OCI-LY7 (cell line): ENCODE measurements around the gene CCDC178. TPM values are rescaled to one million over a fixed set of nuclear protein-coding genes. Genes with fewer than 3 reads are reported as not detected.

Source experiments
- BruUV-seq: library from RNA; stranded (reverse); fragments of 400-500 nt; replicated peaks from 2 replicates; lab custom pipeline; 2021; lab: Mats Ljungman, UMichigan
- CTCF ChIA-PET: fragments of 300-600 bp; sonication (Branson Sonifier 250); formaldehyde crosslinking; loops from one replicate; lab custom pipeline; 2022; ENCODE audit warnings: antibody characterized with exemption; ENCODE audit not compliant: unreplicated experiment; lab: Charles Lee
- POLR2A ChIA-PET: fragments of 300-600 bp; sonication (Branson Sonifier 250); formaldehyde crosslinking; loops from one replicate; lab custom pipeline; 2022; ENCODE audit warnings: antibody characterized with exemption; lab: Charles Lee
- DNase-seq: peaks from one replicate; pipeline ENCODE4 v3.0.0-alpha.2; 2015; ENCODE audit warnings: low spot score
- H2AFZ ChIP-seq: fragments of 200-600 bp; sonication (generic), shearing (Covaris generic); 2 replicates; pipeline ENCODE4 v1.6.1; 2014; ENCODE audit warnings: mild to moderate bottlenecking, antibody characterized with exemption, low read length, moderate library complexity
- H3K27ac ChIP-seq: fragments of 200-600 bp; sonication (generic); 2 replicates; pipeline ENCODE4 v1.5.1; 2014; ENCODE audit warnings: mixed run types, low read depth, mild to moderate bottlenecking, moderate library complexity, low read length, inconsistent platforms; ENCODE audit not compliant: poor library complexity, severe bottlenecking
- H3K36me3 ChIP-seq: fragments of 200-600 bp; sonication (generic); 2 replicates; pipeline ENCODE4 v1.6.1; 2014; ENCODE audit warnings: mild to moderate bottlenecking, antibody characterized with exemption, low read length, moderate library complexity, mixed read lengths; ENCODE audit not compliant: insufficient read depth
- H3K4me1 ChIP-seq: fragments of 200-600 bp; sonication (generic); 2 replicates; pipeline ENCODE4 v1.5.1; 2014; ENCODE audit warnings: mild to moderate bottlenecking, low read length; ENCODE audit not compliant: insufficient read depth, poor library complexity, severe bottlenecking
- H3K4me2 ChIP-seq: fragments of 200-600 bp; sonication (generic); 2 replicates; pipeline ENCODE4 v1.6.1; 2014; ENCODE audit warnings: mild to moderate bottlenecking, low read length
- H3K4me3 ChIP-seq: fragments of 200-600 bp; sonication (generic); 2 replicates; pipeline ENCODE4 v1.5.1; 2014; ENCODE audit warnings: mild to moderate bottlenecking, low read depth, low read length; ENCODE audit not compliant: poor library complexity, severe bottlenecking
- H3K79me2 ChIP-seq: fragments of 200-600 bp; sonication (generic); 2 replicates; pipeline ENCODE4 v1.6.1; 2016; ENCODE audit warnings: low read depth, mild to moderate bottlenecking, low read length, moderate library complexity, mixed read lengths; ENCODE audit not compliant: insufficient read depth
- H3K9me2 ChIP-seq: fragments of 200-600 bp; sonication (generic); 2 replicates; pipeline ENCODE4 v1.6.1; 2016; ENCODE audit warnings: mild to moderate bottlenecking, low read length, mixed read lengths; ENCODE audit not compliant: insufficient read depth
- H3K9me3 ChIP-seq: fragments of 200-600 bp; sonication (generic); 2 replicates; pipeline ENCODE4 v1.6.1; 2014; ENCODE audit warnings: mild to moderate bottlenecking, mixed run types, low read length, mixed read lengths
- H4K20me1 ChIP-seq: fragments of 200-600 bp; sonication (generic); 2 replicates; pipeline ENCODE4 v1.6.1; 2014; ENCODE audit warnings: mild to moderate bottlenecking, antibody characterized with exemption, low read length, moderate library complexity, mixed read lengths; ENCODE audit not compliant: insufficient read depth
- CTCF ChIP-seq: fragments of 200-600 bp; sonication (generic); conservative IDR thresholded peaks from 2 replicates; pipeline ENCODE4 v1.5.1; 2014; ENCODE audit warnings: mild to moderate bottlenecking, antibody characterized with exemption, low read length, moderate library complexity, mixed read lengths
- EZH2phosphoT487 ChIP-seq: fragments of 200-600 bp; sonication (generic); IDR thresholded peaks from 2 replicates; pipeline ENCODE4 v1.6.1; 2018; ENCODE audit warnings: low read depth, borderline replicate concordance, mild to moderate bottlenecking, mixed run types, antibody characterized with exemption, low read length, moderate library complexity, mixed read lengths
- intact Hi-C: fragments of 100-400 bp; cut with micrococcal nuclease; formaldehyde crosslinking; loops from one replicate; pipeline ENCODE4 v1.10.0; 2022; ENCODE audit not compliant: unreplicated experiment
- total RNA-seq, 2 experiments: library from RNA; depleted of rRNA in 1 of 2; stranded (reverse); fragments of >200 nt in 1 of 2; shearing (Covaris generic) in 1 of 2; gene quantifications; 2 replicates each; pipeline ENCODE4 v1.2.3, GENCODE V29; 2014 to 2022

The CCDC178 gene
- total RNA-seq, 2 experiments from 2014 or later = not detected

DNA sequence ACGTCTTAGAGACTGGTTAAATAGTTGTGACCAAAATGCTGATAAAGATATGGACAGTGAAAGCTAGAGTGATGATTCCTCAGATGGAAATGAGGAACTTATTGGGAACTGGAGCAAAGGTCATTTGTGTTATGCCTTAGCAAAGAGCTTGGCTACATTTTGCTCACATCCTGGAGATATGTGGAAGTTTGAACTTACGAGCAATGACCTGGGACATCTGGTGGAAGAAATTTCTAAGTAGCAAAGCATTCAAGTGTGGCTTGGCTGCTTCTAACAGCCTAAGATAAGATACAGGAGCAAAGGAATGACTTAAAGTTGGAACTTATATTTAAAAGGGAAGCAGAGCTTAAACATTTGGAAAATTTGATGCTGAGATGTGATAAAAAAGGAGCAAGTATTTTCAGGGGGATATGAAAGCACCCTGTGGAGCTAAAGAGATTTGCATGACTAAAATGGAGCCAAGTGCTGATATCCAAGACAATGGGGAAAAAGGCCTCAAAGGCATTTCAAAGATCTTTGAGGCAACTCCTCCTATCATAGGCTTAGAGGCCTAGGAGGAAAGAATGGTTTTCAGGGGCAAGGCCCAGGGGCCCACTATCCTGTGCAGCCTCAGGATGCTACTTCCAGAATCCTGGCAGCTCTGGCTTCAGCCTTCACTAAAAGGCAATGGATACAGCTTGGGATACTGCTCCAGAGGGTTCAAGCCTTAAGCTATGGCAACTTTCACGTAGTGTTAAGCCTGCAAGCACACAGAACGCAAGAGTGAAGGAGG is 543.6 kb downstream of the CCDC178 start:
- no peaks in the 10 kb centered on the region for H3K79me2 ChIP-seq
- TF ChIP-seq EZH2phosphoT487 (no peak), CTCF (no peak)
- no peak overlapping the region for H3K4me3 ChIP-seq
- H2AFZ ChIP-seq = no peak overlapping the region
- H3K4me1 ChIP-seq = no peaks in the 10 kb centered on the region
- no peak for DNase-seq
- no peak overlapping the region for H3K4me2 ChIP-seq
- BruUV-seq = no TSS peak
- ChIA-PET POLR2A (interaction anchor here (0.6 kb wide), 2 partner anchors 11 to 1737 kb away, joined by 3 to 5 read pairs; no protein-coding TSS in a partner anchor), CTCF (no interaction called here)
- H3K27ac ChIP-seq = no peak overlapping the region
- no peaks in the 10 kb centered on the region for H3K9me3 ChIP-seq
- H3K9me2 ChIP-seq = no peaks in the 10 kb centered on the region
- H3K36me3 ChIP-seq = no peaks in the 10 kb centered on the region
- H4K20me1 ChIP-seq = no peaks in the 10 kb centered on the region
- intact Hi-C loops = no loop called here

GRCh38 chr18:32893915-32894314 is 546.6 kb downstream of the CCDC178 start:
- H3K79me2 ChIP-seq = no peaks in the 10 kb centered on the region
- no peak overlapping the region for H3K4me3 ChIP-seq
- TF ChIP-seq CTCF = peak; percentile 34; the same call in 1 of the 2 replicates
- TF ChIP-seq EZH2phosphoT487 = no peak
- no peaks in the 10 kb centered on the region for H3K9me2 ChIP-seq
- H3K36me3 ChIP-seq = no peaks in the 10 kb centered on the region
- no peaks in the 10 kb centered on the region for H3K9me3 ChIP-seq
- DNase-seq = no peak
- no peak overlapping the region for H3K4me2 ChIP-seq
- H4K20me1 ChIP-seq = no peaks in the 10 kb centered on the region
- H3K4me1 ChIP-seq = peaks cover 7% of the 10 kb centered on the region
- POLR2A ChIA-PET = interaction anchor here (0.7 kb wide), 1 partner anchor 171 kb away, joined by 3 read pairs; no protein-coding TSS in a partner anchor
- no TSS peak for BruUV-seq
- H3K27ac ChIP-seq = no peak overlapping the region
- intact Hi-C loops = no loop called here
- no peak overlapping the region for H2AFZ ChIP-seq
- CTCF ChIA-PET = no interaction called here

- Histone ChIP-seq H3K79me2 (no peaks in the 10 kb centered on the region), H4K20me1 (no peaks in the 10 kb centered on the region), H3K4me3 (no peak overlapping the region), H3K9me2 (no peaks in the 10 kb centered on the region), H3K4me2 (no peak overlapping the region), H2AFZ (no peak overlapping the region), H3K36me3 (no peaks in the 10 kb centered on the region), H3K9me3 (no peaks in the 10 kb centered on the region), H3K27ac (no peak overlapping the region), H3K4me1 (peaks cover 7% of the 10 kb centered on the region)
- no peak for TF ChIP-seq CTCF
- TF ChIP-seq EZH2phosphoT487 = no peak
- ChIA-PET CTCF (no interaction called here), POLR2A (interaction anchor here (0.6 kb wide), 1 partner anchor 806 kb away, joined by 3 read pairs; no protein-coding TSS in a partner anchor)
- no TSS peak for BruUV-seq
- intact Hi-C loops = no loop called here
- DNase-seq = no peak
Measured at GRCh38 chr18:32891797-32892196, 548.7 kb downstream of the CCDC178 start.
